NCI-H187 (cell line): ENCODE results near the gene NRAP.
A peak's percentile ranks its signal among the peaks of the same experiment; 100 is the strongest.

ENCODE experiments used
- DNase-seq, 2 experiments: peaks; one replicate each; lab custom pipeline; 2025; lab: John Stamatoyannopoulos, UW

NRAP gene

GRCh38 chr10:113609704-113610108 lies 54.1 kb downstream of the NRAP start:
- DNase-seq = no peak

- no peak for DNase-seq
These were observed 58.4 kb downstream of the NRAP start for GRCh38 chr10:113605268-113605978.

GRCh38 chr10:113604572-113604971 lies 59.3 kb downstream of the NRAP start:
- DNase-seq = no peak

- DNase-seq = no peak
These were observed 60.6 kb downstream of the NRAP start for GRCh38 chr10:113603057-113603777.

GRCh38 chr10:113600569-113600968 lies 63.3 kb downstream of the NRAP start:
- no peak for DNase-seq

- no peak for DNase-seq
These were observed 69.2 kb downstream of the NRAP start for GRCh38 chr10:113594652-113595051.

- DNase-seq = no peak
These were observed 71.5 kb downstream of the NRAP start for GRCh38 chr10:113592380-113592779.

GRCh38 chr10:113590581-113590980 lies 73.3 kb downstream of the NRAP start:
- DNase-seq = no peak

- no peak for DNase-seq
These were observed 74.6 kb downstream of the NRAP start for GRCh38 chr10:113589201-113589770.

GRCh38 chr10:113585949-113586348 lies 77.9 kb downstream of the NRAP start:
- DNase-seq = no peak

- no peak for DNase-seq
These were observed 80.3 kb downstream of the NRAP start for GRCh38 chr10:113583571-113583970.

- DNase-seq = no peak
These were observed 82.7 kb downstream of the NRAP start for GRCh38 chr10:113581092-113581491.

GRCh38 chr10:113578773-113579172 lies 85.1 kb downstream of the NRAP start:
- DNase-seq = no peak

GRCh38 chr10:113576852-113577251 lies 87.0 kb downstream of the NRAP start:
- no peak for DNase-seq

- no peak for DNase-seq
These were observed 90.5 kb downstream of the NRAP start for GRCh38 chr10:113573368-113573767.

GRCh38 chr10:113572520-113573290 lies 91.1 kb downstream of the NRAP start:
- peak in 1 of 2 experiments; percentile 20 for DNase-seq

GRCh38 chr10:113569576-113569975 lies 94.3 kb downstream of the NRAP start:
- DNase-seq = no peak

GRCh38 chr10:113566888-113567287 lies 97.0 kb downstream of the NRAP start:
- peak in 1 of 2 experiments; percentile 72 for DNase-seq

GRCh38 chr10:113565364-113565763 lies 98.5 kb downstream of the NRAP start:
- DNase-seq = no peak

- DNase-seq = peak; percentile 21 to 36
These were observed 100.3 kb downstream of the NRAP start for GRCh38 chr10:113563306-113564088.

- no peak for DNase-seq
These were observed 101.1 kb downstream of the NRAP start for GRCh38 chr10:113562704-113563103.

- DNase-seq = no peak
These were observed 101.8 kb downstream of the NRAP start for GRCh38 chr10:113562069-113562468.
